GOT3 (cell line): ENCODE measurements around the gene TMED1.
"Not testable (repeated sequence)": the region's sequence is repeated elsewhere in the genome, so short reads cannot be mapped to it uniquely, and the experiment has no call there.

Experiments used
- DNase-seq: peaks from one replicate; lab custom pipeline; 2025; ENCODE audit warnings: mixed read lengths; lab: John Stamatoyannopoulos, UW

Gene TMED1

GRCh38 chr19:10835754-10836478, at the start of gene TMED1:
Gene TMED1, minus strand, starts transcription at chr19:10836212. Its CDS starts 21 bp downstream, at chr19:10836191.
- peak; percentile 94 for DNase-seq

- no peak for DNase-seq
Observed at GRCh38 chr19:10885201-10886169, 49.5 kb upstream of the TMED1 start.

GRCh38 chr19:10884274-10884673, 48.3 kb upstream of the TMED1 start:
- no peak for DNase-seq

- DNase-seq = no peak
Observed at GRCh38 chr19:10882108-10882457, 46.1 kb upstream of the TMED1 start.

- DNase-seq = no peak
Observed at GRCh38 chr19:10881403-10882107, 45.5 kb upstream of the TMED1 start.

GRCh38 chr19:10878253-10878652, 42.2 kb upstream of the TMED1 start:
- no peak for DNase-seq

GRCh38 chr19:10877608-10878007, 41.6 kb upstream of the TMED1 start:
- DNase-seq = not testable (repeated sequence)

GRCh38 chr19:10876459-10877240, 40.6 kb upstream of the TMED1 start:
- no peak for DNase-seq

GRCh38 chr19:10874024-10874423, 38.0 kb upstream of the TMED1 start:
- no peak for DNase-seq

- DNase-seq = no peak
Observed at GRCh38 chr19:10872546-10873107, 36.6 kb upstream of the TMED1 start.

GRCh38 chr19:10871711-10872545, 35.9 kb upstream of the TMED1 start:
- DNase-seq = no peak

- peak; percentile 98 for DNase-seq
Observed at GRCh38 chr19:10870955-10871603, 35.1 kb upstream of the TMED1 start, which contains the start of gene CARM1. Gene CARM1, plus strand, starts transcription at chr19:10871553. Its CDS starts 150 bp downstream, at chr19:10871703.

- no peak for DNase-seq
Observed at GRCh38 chr19:10870501-10870954, 34.5 kb upstream of the TMED1 start.

- DNase-seq = not testable (repeated sequence)
Observed at GRCh38 chr19:10869872-10870311, 33.9 kb upstream of the TMED1 start.

GRCh38 chr19:10868872-10869547, 33.0 kb upstream of the TMED1 start:
- DNase-seq = no peak

- DNase-seq = no peak
Observed at GRCh38 chr19:10866495-10866894, 30.5 kb upstream of the TMED1 start.

- DNase-seq = peak; percentile 52
Observed at GRCh38 chr19:10864538-10864899, 28.5 kb upstream of the TMED1 start.

- no peak for DNase-seq
Observed at GRCh38 chr19:10863107-10863717, 27.2 kb upstream of the TMED1 start.
